ENCODE data around the gene PARD3B. TPM values are rescaled to one million over a fixed set of nuclear protein-coding genes. Genes with fewer than 3 reads are reported as not detected.

Gene PARD3B
- total RNA-seq, 1 donor from 2014 or later = 12.3 TPM

DNA sequence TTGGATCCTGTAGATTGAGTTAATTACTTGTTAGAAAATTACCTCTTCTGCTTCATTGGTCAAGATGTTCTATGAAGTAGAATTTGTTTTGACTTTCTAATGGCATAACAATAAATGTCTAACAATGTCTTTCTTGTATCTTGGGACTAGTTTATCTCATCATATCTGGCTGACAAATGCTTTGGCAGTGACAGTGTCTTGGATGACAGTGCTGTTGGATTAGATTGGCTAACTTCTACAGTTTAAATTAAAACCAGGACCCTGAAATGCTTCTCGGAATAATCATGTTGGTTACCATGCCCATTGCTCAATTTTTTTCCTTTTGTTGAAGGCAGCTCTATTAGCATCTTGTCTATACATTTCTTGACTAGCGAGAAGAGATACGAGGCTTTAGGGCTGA lies 176.9 kb downstream of the PARD3B start:
- H3K9me3 ChIP-seq = no peaks in the 10 kb centered on the region
- H3K36me3 ChIP-seq = no peaks in the 10 kb centered on the region
- no peak overlapping the region for H3K27ac ChIP-seq
- TF ChIP-seq CTCF (IDR thresholded peaks at IDR 0.05) (no peak), POLR2A (IDR thresholded peaks at IDR 0.05) (no peak), POLR2AphosphoS5 (IDR thresholded peaks at IDR 0.05; ENCODE audit: insufficient read depth in 1 of 2, low read depth in 1 of 2) (no peak)
- no peaks in the 10 kb centered on the region for H3K27me3 ChIP-seq
- no peak overlapping the region for H3K4me3 ChIP-seq
- intact Hi-C loops (cut with DNase I) = no loop called here
- no peak for DNase-seq (ENCODE audit: extremely low spot score in 2 of 2)
- H3K4me1 ChIP-seq = no peaks in the 10 kb centered on the region

DNA sequence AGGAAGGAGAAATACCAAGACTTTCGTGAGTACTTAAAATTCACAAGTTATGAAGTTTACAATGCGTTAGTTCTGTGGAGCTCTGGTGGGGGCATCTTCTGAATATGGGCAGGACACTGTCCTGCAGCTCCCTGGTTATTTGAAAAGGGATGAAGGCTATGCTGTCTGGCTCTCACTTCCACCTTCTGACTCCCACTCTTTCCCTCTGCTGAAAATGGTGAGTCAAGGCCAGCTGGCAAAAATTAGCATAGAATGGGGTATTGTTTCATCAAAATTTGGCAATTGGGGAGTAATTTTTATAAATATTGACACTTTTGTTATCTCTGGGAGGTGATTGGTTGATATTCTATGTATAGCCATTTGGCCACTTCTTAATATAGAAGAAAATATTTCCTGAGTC lies 177.4 kb downstream of the PARD3B start:
- DNase-seq (ENCODE audit: extremely low spot score in 2 of 2) = no peak
- H3K27ac ChIP-seq = no peak overlapping the region
- TF ChIP-seq POLR2AphosphoS5 (IDR thresholded peaks at IDR 0.05; ENCODE audit: insufficient read depth in 1 of 2, low read depth in 1 of 2) (no peak), CTCF (IDR thresholded peaks at IDR 0.05) (no peak), POLR2A (IDR thresholded peaks at IDR 0.05) (no peak)
- no peaks in the 10 kb centered on the region for H3K36me3 ChIP-seq
- no peaks in the 10 kb centered on the region for H3K27me3 ChIP-seq
- H3K4me3 ChIP-seq = no peak overlapping the region
- no peaks in the 10 kb centered on the region for H3K4me1 ChIP-seq
- intact Hi-C loops (cut with DNase I) = no loop called here
- H3K9me3 ChIP-seq = no peaks in the 10 kb centered on the region

- H3K9me3 ChIP-seq = no peaks in the 10 kb centered on the region
- intact Hi-C loops (cut with DNase I) = no loop called here
- no peaks in the 10 kb centered on the region for H3K36me3 ChIP-seq
- H3K27ac ChIP-seq = no peak overlapping the region
- H3K4me1 ChIP-seq = no peaks in the 10 kb centered on the region
- H3K27me3 ChIP-seq = no peaks in the 10 kb centered on the region
- no peak for DNase-seq (ENCODE audit: extremely low spot score in 2 of 2)
- TF ChIP-seq POLR2A (IDR thresholded peaks at IDR 0.05) (no peak), CTCF (IDR thresholded peaks at IDR 0.05) (no peak), POLR2AphosphoS5 (IDR thresholded peaks at IDR 0.05; ENCODE audit: insufficient read depth in 1 of 2, low read depth in 1 of 2) (no peak)
- no peak overlapping the region for H3K4me3 ChIP-seq
Observed at GRCh38 chr2:204725693-204726360, 180.6 kb downstream of the PARD3B start.

GRCh38 chr2:204726831-204727230 lies 181.6 kb downstream of the PARD3B start:
- H3K36me3 ChIP-seq = no peaks in the 10 kb centered on the region
- H3K27me3 ChIP-seq = no peaks in the 10 kb centered on the region
- intact Hi-C loops (cut with DNase I) = no loop called here
- no peak for DNase-seq (ENCODE audit: extremely low spot score in 2 of 2)
- no peaks in the 10 kb centered on the region for H3K9me3 ChIP-seq
- TF ChIP-seq POLR2A (IDR thresholded peaks at IDR 0.05) = no peak
- H3K27ac ChIP-seq = no peak overlapping the region
- no peak overlapping the region for H3K4me3 ChIP-seq
- H3K4me1 ChIP-seq = no peaks in the 10 kb centered on the region

- no peaks in the 10 kb centered on the region for H3K27me3 ChIP-seq
- H3K4me1 ChIP-seq = no peaks in the 10 kb centered on the region
- DNase-seq (ENCODE audit: extremely low spot score in 2 of 2) = no peak
- H3K27ac ChIP-seq = no peak overlapping the region
- intact Hi-C loops (cut with DNase I) = no loop called here
- no peaks in the 10 kb centered on the region for H3K9me3 ChIP-seq
- no peak overlapping the region for H3K4me3 ChIP-seq
- H3K36me3 ChIP-seq = no peaks in the 10 kb centered on the region
- TF ChIP-seq POLR2A (IDR thresholded peaks at IDR 0.05) = no peak
- TF ChIP-seq POLR2AphosphoS5 (IDR thresholded peaks at IDR 0.05; ENCODE audit: insufficient read depth in 1 of 2, low read depth in 1 of 2) = no peak
- TF ChIP-seq CTCF (IDR thresholded peaks at IDR 0.05) = no peak
Observed at GRCh38 chr2:204727368-204727767, 182.1 kb downstream of the PARD3B start.
